Esophagus squamous epithelium (tissue), 5 donors: Measurements from ENCODE around the gene STX5. TPM values are rescaled to one million over a fixed set of nuclear protein-coding genes. Genes with fewer than 3 reads are reported as not detected.

Experiments used
- DNase-seq: peaks from one replicate; lab custom pipeline; 2025; lab: John Stamatoyannopoulos, UW
- H3K27ac ChIP-seq, 4 donors: fragments of 200-600 bp; sonication (generic); one replicate each; pipeline ENCODE4 v1.5.1; 2016 to 2019; ENCODE audit warnings: mild to moderate bottlenecking in 1 of 4
- H3K27me3 ChIP-seq, 4 donors: fragments of 200-600 bp; sonication (generic); 1 replicate in 3 of 4; 2 replicates in 1 of 4; pipeline versions ENCODE4 v1.5.1 to v1.6.0; 2017 to 2021; ENCODE audit warnings: antibody characterized with exemption in 1 of 4
- H3K36me3 ChIP-seq, 3 donors: fragments of 200-600 bp; sonication (generic); one replicate each; pipeline ENCODE4 v1.5.1; 2016 to 2019
- H3K4me1 ChIP-seq, 3 donors: fragments of 200-600 bp; sonication (generic); one replicate each; pipeline ENCODE4 v1.5.1; 2017 to 2019
- H3K4me3 ChIP-seq, 4 donors: fragments of 200-600 bp; sonication (generic); 1 replicate in 3 of 4; 2 replicates in 1 of 4; pipeline ENCODE4 v1.5.1; 2016 to 2019; ENCODE audit warnings: mild to moderate bottlenecking in 2 of 4, moderate library complexity in 1 of 4
- H3K9me3 ChIP-seq, 3 donors: fragments of 200-600 bp; sonication (generic); one replicate each; pipeline ENCODE4 v1.5.1; 2016 to 2019
- CTCF ChIP-seq, 6 experiments: fragments of 450-650 bp in 4 of 6; fragments of 200-600 bp in 2 of 6; sonication (generic) in 2 of 6; IDR thresholded peaks; one replicate each; pipeline ENCODE4 v1.5.1; 2016 to 2019; ENCODE audit warnings: antibody characterized with exemption in 6 of 6, mild to moderate bottlenecking in 4 of 6, moderate library complexity in 4 of 6
- POLR2A ChIP-seq, 4 donors: fragments of 450-650 bp; IDR thresholded peaks; one replicate each; pipeline ENCODE4 v1.6.1; 2017; ENCODE audit warnings: antibody characterized with exemption in 4 of 4, mild to moderate bottlenecking in 4 of 4, moderate library complexity in 3 of 4
- WGBS, 2 donors: methylation state at CpG; one replicate each; pipeline ENCODE4 v1.1.5; 2018; 5-methylcytosine and 5-hydroxymethylcytosine counted together
- intact Hi-C: fragments of 100-400 bp; cut with DNase I; formaldehyde crosslinking; loops from one replicate; pipeline ENCODE4 v1.15.0; 2022
- total RNA-seq, 4 donors: library from RNA; depleted of rRNA; stranded (reverse); fragments of >200 nt; gene quantifications; one replicate each; pipeline ENCODE4 v1.1.0, GENCODE V29; 2016
- donor health status: DM: yes; HTN: yes; CAD: no.

Gene STX5
- total RNA-seq, 4 donors from 2014 or later: 23.0 to 34.7 (median 24.2) TPM

DNA sequence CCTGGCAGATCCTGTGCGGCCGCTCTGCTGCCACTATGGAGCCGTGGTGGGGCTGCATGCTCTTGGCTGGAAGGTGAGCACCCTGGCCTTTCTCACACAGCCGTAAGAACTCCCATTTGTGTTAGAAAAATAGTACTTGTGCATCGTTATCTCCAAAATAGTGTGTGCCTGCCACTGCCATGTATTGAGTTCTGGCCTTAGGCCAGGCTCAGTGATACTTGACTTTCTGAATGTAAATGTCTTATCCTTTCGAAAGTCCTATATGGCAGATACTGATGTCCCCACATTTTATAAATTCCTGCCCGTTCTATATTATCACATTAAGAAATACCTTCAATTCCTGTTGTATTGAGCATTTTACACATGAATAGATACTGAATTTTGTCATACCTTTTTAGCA, 49.1 kb downstream of the STX5 start:
- no peak for TF ChIP-seq POLR2A (IDR thresholded peaks at IDR 0.05)
- no peak for TF ChIP-seq CTCF (IDR thresholded peaks at IDR 0.05)
- peaks cover 7 to 13% (median 9%) of the 10 kb centered on the region in 3 donors for H3K4me1 ChIP-seq
- no peaks in the 10 kb centered on the region for H3K9me3 ChIP-seq
- no peaks in the 10 kb centered on the region for H3K27me3 ChIP-seq
- peaks cover 0 to 71% (median under 1%) of the 10 kb centered on the region in 3 donors for H3K36me3 ChIP-seq
- H3K4me3 ChIP-seq: no peak overlapping the region
- DNase-seq: no peak
- WGBS, 2 donors: 98 to 99% methylated on average over 7 of the region's 7 CpGs
- H3K27ac ChIP-seq: no peak overlapping the region
- intact Hi-C loops: no loop called here

DNA sequence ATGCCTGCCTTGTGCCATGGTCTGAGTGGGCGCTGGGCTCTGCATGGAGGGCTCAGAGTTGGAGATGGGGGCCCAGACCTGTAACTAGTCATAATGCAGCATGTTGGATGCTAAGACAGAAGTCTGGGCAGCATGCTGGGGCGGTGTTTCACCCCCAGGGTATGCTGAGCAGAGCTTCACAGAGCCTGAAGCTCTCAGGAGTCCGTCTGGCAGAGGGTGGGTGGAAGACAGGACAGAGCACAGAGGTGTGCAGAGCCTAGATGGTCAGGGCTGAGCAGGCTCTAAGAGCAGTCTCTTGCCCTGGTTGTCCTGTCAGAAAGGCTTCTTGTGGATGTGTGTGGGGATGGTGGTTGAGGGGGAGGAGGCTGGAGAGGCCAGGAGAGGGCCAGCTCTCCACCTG, 53.4 kb downstream of the STX5 start:
- Histone ChIP-seq H3K36me3 (peaks cover 11 to 84% (median 14%) of the 10 kb centered on the region in 3 donors), H3K27me3 (no peaks in the 10 kb centered on the region), H3K27ac (no peak overlapping the region), H3K4me1 (peaks cover 0 to 20% (median 0%) of the 10 kb centered on the region in 3 donors), H3K4me3 (no peak overlapping the region), H3K9me3 (no peaks in the 10 kb centered on the region)
- WGBS, 2 donors: 81% methylated on average over 3 of the region's 3 CpGs; no CpG with 5 or more reads in 1 of the 2 donors
- no peak for DNase-seq
- intact Hi-C loops: no loop called here
- TF ChIP-seq CTCF (IDR thresholded peaks at IDR 0.05) (no peak), POLR2A (IDR thresholded peaks at IDR 0.05) (no peak)

- intact Hi-C loops: no loop called here
- Histone ChIP-seq H3K36me3 (peaks cover 11 to 74% (median 14%) of the 10 kb centered on the region in 3 donors), H3K4me1 (peaks cover under 1 to 30% (median under 1%) of the 10 kb centered on the region in 3 donors), H3K27ac (no peak overlapping the region), H3K9me3 (no peaks in the 10 kb centered on the region), H3K4me3 (no peak overlapping the region), H3K27me3 (no peaks in the 10 kb centered on the region)
- TF ChIP-seq CTCF (IDR thresholded peaks at IDR 0.05) (no peak), POLR2A (IDR thresholded peaks at IDR 0.05) (no peak)
- DNase-seq: no peak
- WGBS, 2 donors: 81 to 93% methylated on average over 2 of the region's 2 CpGs
Observed at GRCh38 chr11:62777389-62777788, 54.5 kb downstream of the STX5 start.

DNA sequence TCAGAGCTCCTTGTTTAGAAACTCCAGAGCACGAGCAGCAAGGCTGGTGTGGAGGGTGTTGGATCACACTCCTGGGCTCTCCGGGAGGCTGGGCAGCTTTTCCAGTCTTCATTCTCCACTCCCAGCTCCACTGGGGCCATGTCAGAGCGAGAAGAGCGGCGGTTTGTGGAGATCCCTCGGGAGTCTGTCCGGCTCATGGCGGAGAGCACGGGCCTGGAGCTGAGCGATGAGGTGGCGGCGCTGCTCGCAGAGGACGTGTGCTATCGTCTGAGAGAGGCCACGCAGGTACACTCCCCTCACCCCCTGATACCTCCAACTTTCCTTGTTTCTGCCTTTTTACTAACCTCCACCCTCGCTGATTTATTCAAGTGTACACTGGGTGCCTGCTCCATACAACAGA, 56.2 kb downstream of the STX5 start:
- DNase-seq: no peak
- Histone ChIP-seq H3K27ac (no peak overlapping the region), H3K36me3 (peaks cover 11 to 56% (median 14%) of the 10 kb centered on the region in 3 donors), H3K4me1 (peaks cover 9 to 42% (median 9%) of the 10 kb centered on the region in 3 donors), H3K4me3 (no peak overlapping the region), H3K27me3 (no peaks in the 10 kb centered on the region), H3K9me3 (no peaks in the 10 kb centered on the region)
- TF ChIP-seq POLR2A (IDR thresholded peaks at IDR 0.05) (no peak), CTCF (IDR thresholded peaks at IDR 0.05) (no peak)
- intact Hi-C loops: no loop called here
- 92 to 93% methylated on average over 17 of the region's 17 CpGs for WGBS, 2 donors

- Histone ChIP-seq H3K36me3 (peaks cover 11 to 44% (median 14%) of the 10 kb centered on the region in 3 donors), H3K4me3 (no peak overlapping the region), H3K27ac (peak overlapping the region; percentile 33 to 76 (median 44)), H3K4me1 (peaks cover 9 to 54% (median 17%) of the 10 kb centered on the region in 3 donors), H3K27me3 (no peaks in the 10 kb centered on the region), H3K9me3 (no peaks in the 10 kb centered on the region)
- no peak for TF ChIP-seq POLR2A (IDR thresholded peaks at IDR 0.05)
- TF ChIP-seq CTCF (IDR thresholded peaks at IDR 0.05): no peak
- DNase-seq: no peak
- 20 to 62% methylated on average over 3 of the region's 6 CpGs for WGBS, 2 donors
- intact Hi-C loops: no loop called here
Observed at GRCh38 chr11:62774407-62774806, 57.4 kb downstream of the STX5 start.
